Stimulated activated CD4-positive, alpha-beta T cell treated with anti-CD3 and anti-CD28 coated beads, Interleukin-15, amount 100 ng/mL, for 48 hours (primary cell): ENCODE results near the gene PPP1R37.
"Not testable (repeated sequence)": the region's sequence is repeated elsewhere in the genome, so short reads cannot be mapped to it uniquely, and the experiment has no call there.

ENCODE experiments used
- DNase-seq, 2 donors: peaks; one replicate each; pipeline ENCODE4 v3.0.0-alpha.2; 2020; ENCODE audit warnings: low read depth in 2 of 2

The PPP1R37 gene

DNA sequence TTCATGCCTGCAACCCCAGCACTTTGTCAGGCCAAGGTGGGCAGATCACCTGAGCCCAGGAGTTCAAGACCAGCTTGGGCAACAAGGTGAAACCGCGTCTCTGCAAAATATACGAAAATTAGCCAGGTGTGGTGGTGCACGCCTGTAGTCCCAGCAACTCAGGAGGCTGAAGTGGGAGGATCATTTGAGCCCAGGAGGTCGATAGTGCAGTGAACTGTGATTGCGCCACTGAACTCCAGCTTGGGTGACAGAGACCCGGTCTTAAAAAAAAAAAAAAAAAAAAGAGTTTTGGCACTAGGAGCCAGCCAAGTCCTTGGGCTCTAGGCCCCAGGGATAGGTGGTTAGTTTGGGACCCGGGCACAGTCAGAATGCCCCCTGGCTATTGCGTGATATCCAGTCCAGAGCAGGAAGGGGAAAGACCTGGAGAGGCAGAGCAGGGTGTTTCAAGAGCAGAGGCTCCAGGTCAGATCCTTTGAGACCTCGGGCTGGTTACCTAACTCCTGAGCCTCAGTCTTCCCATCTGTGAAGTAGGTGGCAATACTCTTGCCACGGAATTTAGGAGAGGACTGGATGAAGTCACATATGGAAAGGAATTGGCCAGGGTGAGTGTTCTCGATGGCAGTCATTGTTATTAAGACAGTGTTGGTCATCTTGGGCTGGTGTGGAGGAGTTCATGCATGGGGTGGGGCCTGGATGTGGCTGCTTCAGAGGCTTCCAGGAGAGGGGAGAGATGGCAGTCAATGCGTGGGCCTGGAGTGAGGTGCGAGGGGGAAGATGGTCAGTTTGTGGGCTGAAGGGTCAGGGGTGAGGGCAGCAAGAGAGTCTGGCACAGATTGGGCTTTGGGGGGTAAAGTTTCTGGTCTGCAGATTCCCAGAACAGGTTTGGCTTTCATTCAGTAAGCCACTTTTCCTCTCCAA lies 2.8 kb downstream of the PPP1R37 start:
- DNase-seq: no peak

DNA sequence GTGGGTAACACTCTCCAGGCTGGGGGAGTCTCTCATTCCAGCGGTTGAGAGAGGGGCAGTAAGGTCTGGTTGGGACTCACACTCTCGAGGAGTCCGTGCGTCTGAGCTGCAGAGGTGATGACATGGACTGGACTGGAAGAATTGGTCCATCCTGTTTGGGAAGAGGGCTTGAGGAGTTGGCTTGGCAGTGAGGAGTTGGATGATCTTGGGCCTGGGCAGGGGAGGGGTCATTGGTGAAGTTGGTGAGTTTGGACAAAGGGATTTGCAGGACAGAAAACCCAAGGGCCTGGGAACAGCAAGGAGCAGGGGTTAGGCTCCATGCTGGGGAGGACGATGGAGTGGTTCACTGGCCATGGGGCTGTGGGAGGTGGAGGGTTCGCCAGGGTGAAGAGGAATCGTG lies 3.7 kb downstream of the PPP1R37 start:
- DNase-seq: no peak

DNA sequence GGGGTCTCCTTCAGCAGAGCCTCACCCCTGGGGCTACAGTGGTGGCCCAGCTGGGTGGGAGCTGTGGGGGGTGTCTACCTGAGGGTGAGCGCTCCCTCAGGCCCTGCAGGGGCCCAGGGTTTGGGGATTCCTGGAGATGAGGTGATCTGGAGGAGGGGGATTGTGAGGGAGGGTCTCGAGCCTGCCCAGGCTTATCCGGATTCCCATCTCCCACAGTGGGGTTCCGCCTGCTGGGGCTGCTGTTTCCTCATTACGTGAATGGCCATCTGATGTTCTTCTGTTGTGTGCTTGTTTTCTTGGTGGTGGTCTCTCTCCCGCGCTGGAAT lies 4.4 kb downstream of the PPP1R37 start:
- DNase-seq: no peak

DNA sequence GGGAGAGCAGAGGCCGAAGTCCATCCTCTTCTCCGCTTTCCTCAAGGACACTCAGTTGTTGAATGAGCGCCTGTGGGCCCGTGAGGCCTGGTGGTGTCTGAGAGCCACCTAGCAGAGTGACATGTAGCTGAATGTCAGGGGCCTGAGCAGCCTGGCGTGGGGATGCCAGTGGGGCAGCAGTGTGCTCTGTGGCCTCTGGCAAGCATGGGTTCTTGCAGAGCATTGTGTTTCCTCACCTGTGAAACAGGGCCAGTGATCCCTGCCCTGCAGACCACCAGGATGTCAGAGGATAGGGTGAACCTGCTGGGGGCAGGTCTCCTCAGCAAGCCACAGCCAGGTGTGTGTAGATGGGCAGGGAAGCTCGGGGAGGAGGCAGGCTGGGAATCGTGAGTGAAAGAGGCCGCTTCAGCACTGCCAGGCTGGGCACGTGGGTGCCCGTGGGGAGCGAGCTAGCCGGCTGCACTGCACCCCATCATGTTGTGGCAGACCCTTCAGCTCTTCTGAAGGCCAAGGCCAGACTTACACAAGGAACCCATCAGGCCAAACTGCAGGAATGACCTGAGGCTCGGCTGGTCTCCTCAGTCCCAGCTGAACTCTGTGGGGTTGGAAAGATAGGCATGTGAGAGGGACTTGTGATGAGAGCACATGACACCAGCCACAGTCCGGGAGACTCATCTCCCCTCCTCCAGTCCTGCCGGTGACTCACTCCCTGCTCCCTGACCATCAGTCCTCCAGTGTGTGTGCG lies 5.0 kb downstream of the PPP1R37 start:
- DNase-seq: no peak

GRCh38 chr19:45098521-45099466 lies 5.8 kb downstream of the PPP1R37 start:
- no peak for DNase-seq

- no peak for DNase-seq
Measured at GRCh38 chr19:45099467-45100191, 6.7 kb downstream of the PPP1R37 start.

DNA sequence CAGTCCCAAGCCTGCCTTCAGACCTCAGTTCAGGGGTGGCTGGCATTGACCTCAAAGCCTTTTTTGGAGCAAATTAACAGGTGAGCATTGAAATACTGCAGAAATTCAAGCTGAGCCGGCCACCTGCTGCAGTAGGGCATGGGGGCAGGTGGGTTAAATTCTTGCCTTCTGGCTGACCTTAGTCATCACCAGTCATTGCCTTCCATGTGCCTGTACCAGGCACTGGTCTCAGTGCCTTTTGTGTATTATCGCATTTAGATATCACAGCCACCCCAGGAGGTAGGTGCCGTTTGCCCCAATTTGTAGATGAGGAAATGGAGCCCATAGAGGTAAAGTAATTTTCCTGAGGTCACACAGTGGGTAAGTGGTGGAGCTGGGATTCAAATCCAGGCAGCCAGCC lies 7.2 kb downstream of the PPP1R37 start:
- DNase-seq: no peak

GRCh38 chr19:45100846-45101252 lies 7.9 kb downstream of the PPP1R37 start:
- DNase-seq: no peak

- no peak for DNase-seq
Measured at GRCh38 chr19:45101806-45102205, 8.8 kb downstream of the PPP1R37 start.

DNA sequence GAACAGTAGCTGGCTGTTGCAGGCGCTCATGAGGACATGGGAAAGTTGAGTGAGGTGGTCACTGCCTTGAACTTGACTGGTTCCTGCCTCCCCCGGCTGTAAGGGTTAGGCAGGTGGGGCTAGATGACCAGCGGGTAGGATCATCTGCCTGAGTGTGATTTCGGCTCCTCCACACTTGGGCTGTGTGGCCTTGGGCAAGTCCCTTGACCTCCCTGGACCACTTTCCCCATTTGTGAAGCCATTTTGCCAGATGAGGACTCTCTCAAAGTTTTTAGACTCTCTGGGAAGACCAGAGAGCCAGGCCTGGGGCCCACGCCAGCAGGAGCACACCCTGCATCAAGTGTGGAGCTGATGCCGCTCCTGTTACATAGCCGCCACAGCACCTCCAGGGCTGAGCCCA lies 9.5 kb downstream of the PPP1R37 start:
- no peak for DNase-seq

GRCh38 chr19:45103156-45103507 lies 10.2 kb downstream of the PPP1R37 start:
- no peak for DNase-seq

DNA sequence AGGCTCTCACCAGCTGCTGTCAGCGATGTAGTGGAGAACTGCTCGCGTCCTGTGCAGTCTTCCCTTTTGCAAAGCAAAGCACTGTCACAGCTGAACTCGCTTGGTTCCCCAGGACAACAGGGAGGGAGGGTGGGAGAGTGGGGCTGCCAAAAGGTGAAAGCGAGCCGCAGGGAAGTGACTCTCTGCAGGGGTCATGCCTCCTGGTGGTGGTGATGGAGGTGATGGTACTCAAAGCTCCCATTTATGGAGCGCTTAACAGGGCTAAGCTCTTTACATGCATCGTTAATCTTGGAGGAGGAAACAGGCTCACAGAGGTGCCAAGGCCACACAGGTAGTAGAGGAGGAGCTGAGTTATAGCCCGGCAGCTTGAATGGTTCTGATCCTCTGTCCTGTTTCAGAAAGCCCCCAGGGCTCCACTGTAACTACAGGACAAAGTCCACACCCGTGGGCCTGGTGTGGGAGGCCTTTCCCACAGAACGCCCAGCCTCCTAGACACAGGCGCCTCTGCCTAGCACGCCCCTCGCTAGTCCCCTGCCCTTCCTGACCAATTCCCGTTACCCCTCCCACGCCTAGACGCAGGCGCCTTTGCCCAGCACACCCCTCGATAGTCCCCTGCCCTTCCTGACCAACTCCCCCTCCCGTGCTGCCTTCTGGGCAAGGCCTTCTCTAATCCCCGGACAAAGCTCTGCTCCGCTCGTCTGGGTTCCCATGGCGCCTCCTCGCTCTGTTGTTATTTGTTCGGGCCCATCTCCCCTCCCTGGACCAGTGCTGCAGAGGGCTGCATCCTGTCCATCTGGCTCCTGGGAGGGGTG lies 10.7 kb downstream of the PPP1R37 start:
- no peak for DNase-seq

GRCh38 chr19:45104658-45105349 lies 11.8 kb downstream of the PPP1R37 start:
- no peak for DNase-seq

DNA sequence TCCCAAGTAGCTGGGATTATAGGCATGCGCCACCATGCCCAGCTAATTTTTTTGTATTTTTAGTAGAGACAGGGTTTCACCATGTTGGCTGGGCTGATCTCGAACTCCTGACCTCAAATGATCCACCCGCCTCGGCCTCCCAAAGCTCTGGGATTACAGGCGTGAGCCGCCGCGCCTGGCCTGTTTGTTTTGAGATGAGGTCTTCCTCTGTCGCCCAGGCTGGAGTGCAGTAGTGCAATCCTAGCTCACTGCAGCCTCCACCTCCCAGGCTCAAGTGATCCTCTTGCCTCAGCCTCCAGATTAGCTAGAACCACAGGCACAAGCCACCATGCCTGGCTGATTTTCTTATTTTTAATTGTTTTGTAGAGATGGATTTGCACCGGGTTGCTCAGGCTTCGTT lies 13.4 kb downstream of the PPP1R37 start:
- DNase-seq: not testable (repeated sequence)

GRCh38 chr19:45107621-45108150 lies 14.7 kb downstream of the PPP1R37 start:
- no peak for DNase-seq

- DNase-seq: no peak
Measured at GRCh38 chr19:45110851-45111266, 17.9 kb downstream of the PPP1R37 start.

DNA sequence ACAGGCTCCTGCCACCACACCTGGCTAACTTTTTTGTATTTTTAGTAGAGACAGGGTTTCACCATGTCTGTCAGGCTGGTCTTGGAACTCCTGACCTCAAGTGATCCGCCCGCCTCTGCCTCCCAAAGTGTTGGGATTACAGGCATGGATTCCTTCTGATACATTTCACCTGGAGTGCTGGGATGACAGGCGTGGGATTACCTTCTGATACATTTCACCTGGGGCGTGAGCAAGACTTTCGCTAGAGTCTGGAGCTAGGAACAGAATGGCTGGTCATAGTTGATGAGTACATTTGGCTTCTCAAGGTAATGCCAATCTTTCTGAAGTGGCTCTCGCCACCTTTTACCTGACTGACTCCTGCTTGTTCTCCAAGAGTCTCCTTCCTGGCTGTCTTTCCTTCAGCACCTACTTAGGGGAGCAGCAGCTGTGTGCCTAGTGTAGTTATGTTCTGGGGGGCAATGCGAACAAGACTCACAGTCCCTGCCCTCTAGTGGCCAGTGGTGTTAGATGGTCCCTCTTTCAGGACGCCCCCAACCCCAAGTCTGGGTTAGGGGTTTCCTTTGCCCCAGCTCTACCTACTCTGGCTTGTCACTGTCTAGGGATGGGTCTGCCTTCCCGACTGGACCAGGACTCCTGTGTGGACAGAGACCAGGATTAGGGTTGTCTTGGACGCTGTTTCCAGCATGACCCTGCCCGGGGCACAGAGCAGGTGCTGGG lies 19.3 kb downstream of the PPP1R37 start:
- DNase-seq: no peak

GRCh38 chr19:45113628-45114027 lies 20.6 kb downstream of the PPP1R37 start:
- no peak for DNase-seq

DNA sequence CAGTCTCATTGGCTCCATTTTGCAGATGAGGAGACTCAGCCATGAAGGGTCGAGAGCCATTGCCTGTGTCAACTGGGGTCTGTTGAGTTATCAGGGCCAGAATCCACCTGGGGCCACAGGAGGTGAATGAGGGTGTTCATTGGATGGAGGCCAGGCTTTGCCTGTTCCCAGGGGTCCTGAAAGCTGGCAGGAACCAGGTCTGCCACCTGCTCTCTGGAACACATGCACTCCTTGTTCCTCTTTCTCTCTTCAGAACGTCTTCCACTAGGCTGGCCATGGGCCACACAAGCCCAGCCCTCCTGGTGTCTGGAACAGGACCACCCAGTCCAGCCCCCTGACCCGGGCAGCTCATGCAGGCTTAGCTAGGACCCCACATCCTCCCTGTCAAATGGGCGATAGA lies 21.1 kb downstream of the PPP1R37 start:
- DNase-seq: no peak
